Fibroblast of skin of left biceps (primary cell): ENCODE measurements around the gene ATG16L1.

Source experiments
- DNase-seq, 2 experiments: peaks; one replicate each; pipeline ENCODE4 v3.0.0-alpha.2; 2013; ENCODE audit warnings: low read depth in 2 of 2

ATG16L1 gene

DNA sequence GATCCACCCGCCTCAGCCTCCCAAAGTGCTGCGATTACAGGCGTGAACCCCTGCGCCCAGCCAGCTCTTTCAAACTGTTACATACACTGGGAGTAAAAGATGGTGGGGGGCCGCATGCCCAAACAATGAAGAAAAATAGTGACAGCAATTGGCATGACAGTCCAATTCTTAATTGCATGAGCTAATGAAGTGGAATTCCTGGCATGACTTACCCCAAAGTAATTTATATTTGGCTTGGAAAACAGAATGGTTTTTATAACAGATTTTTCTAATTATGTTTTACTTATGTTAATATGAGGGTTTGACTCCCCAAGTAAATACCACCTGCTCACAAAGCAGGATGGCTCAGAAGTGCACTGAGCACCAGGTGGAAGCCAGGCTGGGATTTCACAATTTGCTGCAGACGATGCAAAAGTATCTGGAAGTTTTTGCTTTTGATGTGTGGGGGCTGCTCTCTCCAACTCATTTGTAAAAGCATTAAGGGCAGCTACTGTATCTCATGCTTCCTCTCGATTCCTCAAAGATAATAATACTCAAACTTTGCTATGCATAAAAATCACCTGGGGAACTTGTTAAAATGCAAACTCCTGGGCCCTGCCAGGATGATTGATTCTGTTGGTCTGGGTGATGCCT, 24.0 kb upstream of the ATG16L1 start:
- no peak for DNase-seq

DNA sequence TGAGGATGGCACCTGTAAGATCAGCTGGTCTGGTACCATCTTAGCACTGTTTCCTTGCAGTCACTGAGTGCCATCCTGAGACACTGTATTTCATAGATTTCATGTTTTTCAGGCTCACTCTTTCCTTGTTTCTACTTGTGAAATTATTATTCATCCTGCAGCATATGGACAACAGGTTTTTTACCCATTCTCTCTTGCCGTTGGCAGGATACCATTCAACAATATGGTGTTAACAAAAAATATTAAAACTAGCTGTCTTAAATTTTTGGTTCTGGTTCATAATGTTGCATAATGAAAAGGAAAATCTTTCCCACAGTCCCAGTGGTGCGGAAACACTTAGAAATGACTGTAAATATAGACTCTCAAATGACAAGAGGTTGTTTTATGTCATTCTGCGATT, 23.1 kb upstream of the ATG16L1 start:
- DNase-seq: no peak

DNA sequence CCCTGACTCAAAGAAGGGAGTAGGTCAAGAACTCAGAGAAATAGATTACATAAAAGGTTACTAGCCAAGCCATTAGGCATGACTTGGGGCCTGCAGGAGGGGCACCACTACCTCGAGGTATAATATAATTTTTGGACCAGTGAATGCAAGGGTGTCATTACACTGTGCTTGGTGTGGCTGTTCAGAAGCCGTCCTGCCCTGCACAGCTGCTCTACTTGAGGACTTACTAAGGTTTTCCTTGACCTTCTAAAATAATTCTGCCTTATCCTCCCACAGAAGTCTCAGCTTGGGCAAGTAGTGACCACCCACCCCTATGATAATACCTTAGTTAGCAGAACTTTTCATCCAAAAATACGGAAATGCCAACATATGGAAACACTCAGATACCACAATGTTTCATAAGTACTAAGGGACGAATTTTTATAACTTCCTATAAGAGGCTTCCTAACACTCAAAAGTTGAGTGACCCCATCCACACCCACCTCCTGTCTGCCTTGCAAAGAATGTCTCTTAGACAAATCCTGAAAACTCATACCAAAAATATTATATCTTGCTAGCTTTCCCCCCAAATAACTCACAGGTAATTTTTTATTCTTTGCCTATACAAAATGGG, 17.7 kb upstream of the ATG16L1 start:
- no peak for DNase-seq

DNA sequence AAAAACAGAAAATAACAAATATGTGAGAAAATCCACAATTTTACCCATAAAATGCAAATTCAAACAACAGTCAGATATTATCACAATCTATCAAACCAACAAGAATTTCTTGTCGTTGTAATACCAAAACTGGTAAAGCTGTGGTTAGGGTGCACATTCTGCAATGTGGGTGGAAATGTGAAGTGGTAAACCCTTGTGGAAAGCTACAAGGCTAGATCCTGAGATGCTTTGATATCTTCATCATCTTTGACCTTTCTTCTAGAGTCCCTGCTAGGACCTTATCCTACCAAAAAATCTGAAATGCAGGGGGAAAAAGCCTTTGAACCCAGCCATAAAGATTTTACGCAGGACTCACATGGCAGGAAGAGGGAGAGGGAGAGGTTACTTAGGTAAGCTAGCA, 17.2 kb upstream of the ATG16L1 start:
- DNase-seq: no peak

DNA sequence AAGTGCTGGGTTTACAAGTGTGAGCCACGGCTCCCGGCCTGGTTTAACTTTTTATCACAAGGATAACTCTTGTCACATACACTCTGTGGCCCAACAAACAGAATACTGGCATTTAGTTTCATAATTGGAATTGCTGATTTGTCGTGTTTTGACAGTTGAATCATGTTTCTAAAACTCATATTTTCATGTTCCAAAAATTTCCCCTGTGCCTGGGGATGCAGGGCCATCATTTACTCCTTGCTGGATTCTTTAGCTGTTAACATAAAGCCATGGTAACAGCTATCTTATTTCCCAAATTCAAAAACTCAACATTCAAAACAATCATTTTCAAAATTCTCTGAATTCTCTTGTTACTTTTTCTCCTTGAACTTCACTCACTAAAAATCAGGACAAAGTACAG, 16.5 kb upstream of the ATG16L1 start:
- no peak for DNase-seq

DNA sequence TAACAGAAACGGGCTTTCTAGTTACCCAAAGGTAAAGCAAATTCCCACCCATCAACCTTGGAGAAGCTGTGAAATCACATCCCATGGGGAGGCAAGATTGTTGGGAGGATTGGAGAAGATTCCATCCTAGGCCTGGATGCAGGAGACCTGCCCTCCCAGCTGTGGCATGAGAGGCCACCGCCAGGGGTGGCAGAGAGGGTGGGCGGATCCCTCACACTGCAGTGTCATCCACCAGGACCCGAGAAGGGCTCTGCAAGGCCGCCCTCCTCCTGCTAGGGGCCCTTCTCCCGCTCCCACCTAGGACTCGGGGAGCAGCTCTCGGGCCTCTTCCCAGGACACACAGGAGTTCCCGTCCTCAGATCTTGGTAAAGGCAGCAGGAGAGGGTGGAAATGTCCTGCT, 15.5 kb upstream of the ATG16L1 start:
- DNase-seq: no peak

DNA sequence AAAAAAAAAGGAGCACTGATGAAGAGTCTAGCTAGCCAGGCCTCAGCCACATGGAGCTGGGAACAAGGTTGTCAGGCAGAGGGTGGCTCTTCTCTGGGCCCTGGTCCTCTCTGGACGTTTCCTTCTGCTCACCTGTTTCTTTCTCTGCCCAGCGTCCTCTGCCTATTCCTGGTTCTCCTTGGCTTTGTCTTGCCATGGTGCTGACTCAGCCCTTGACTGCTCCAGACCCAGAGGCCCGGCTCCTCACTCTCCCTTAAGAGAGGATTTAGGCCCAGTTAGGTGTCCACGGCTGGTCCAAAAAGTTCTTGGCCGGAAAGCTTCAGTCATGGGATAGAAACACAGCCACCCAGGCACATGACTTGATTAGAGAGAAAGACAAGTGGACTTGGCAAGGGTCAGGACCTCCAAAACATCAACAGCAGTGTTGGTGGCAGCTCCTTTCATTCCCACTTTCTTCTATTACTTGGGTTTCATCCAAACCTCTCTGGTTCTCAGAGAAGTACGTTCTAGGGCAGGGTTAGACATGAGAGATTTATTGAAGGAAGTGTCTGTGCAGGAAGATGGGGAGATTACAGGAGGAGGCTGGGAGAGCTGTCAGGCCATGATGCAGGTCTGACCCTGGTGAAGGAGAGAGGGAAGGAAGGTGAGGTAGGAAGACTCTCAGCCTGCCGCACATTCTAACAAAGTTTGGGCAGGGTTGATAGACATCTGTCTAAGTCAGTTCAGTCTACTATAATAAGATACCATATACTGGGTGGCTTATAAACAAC, 14.5 kb upstream of the ATG16L1 start:
- no peak for DNase-seq

DNA sequence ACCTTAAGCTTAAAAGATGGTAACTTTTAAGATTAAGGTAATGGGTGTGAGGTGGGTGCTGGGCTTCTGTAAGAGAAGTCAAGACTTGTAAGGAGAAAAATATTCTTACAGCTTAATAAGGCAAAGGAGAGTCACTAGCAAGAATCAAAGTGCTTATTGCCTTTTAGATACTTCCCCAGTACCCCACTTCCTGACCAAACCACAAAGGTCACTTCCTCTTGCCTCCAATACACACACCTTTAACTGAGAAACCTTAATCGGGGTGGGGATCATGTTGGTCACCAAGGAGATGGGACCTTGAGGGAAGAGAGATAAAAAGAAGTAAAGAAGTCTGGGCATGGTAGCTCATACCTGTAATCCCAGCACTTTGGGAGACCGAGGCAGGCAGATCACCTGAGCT, 10.6 kb upstream of the ATG16L1 start:
- DNase-seq: no peak

DNA sequence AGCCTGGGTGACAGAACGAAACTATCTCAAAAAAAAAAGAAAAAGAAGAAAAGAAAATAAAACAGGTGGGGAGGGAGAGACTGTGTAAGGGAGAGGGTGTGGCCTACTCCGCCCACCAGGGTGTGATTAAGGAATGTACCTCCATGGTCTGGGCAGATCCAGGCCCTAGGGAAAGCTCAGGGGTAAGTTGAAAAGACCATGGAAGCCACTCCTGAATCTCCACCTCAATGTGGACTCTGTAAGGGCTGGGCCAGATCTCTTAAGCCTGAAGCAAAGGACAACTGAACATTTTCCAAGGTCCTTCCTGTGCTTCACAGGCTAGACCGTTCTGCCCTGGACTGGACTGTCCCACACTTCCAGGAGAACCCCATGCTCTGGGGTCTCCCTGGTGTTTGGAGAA, 9.7 kb upstream of the ATG16L1 start:
- no peak for DNase-seq

DNA sequence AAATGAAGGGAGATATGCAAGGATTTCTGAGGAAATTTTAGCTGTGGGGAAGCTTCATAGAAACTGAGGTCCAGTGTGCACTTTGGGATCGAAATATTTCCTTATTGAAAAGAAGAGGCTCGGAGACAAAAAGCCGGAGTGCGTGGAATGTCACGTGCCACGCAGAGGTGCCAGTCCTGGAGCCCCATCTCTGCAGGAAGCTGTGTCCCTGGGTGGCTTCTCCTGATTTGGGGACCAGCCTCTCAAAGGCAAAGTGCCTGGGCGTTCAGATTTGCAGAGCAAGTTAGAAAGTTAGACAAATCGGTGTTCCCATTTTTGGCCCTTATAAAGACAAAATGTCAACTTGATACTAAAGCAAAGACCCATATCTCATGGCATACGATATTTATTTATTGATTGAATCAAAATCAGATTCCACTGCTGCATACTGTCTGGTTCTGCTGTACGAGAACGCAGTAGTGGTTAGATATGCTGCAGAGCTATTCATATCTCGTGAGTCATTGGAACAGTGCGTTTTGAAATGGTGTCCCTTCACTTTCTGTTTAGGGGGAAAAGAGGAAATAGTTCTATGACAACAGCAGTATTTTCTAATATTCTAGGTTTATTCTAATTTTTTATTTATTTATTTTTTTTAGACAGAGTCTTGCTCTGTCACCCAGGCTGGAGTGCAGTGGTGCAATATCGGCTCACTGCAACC, 9.1 kb upstream of the ATG16L1 start:
- DNase-seq: no peak

DNA sequence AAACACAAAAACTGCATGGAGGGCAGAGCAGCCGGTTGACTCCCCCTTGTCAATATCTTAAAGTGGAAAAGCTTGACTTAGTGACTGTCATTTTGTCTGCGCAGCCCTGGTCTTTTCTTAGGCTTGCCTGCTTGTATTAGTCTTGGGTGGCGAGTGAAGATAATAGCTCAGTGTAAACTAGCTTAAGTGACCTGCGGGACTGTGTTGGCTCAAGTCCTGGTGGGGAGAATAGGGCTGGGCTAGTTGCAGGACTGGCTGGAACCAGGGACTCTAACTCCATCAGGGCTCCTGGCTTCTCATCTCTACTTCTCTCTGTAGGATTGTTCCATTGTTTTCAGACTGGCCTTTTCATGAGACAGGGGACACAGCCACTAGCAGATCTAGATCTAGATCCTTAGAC, 8.1 kb upstream of the ATG16L1 start:
- DNase-seq: no peak

DNA sequence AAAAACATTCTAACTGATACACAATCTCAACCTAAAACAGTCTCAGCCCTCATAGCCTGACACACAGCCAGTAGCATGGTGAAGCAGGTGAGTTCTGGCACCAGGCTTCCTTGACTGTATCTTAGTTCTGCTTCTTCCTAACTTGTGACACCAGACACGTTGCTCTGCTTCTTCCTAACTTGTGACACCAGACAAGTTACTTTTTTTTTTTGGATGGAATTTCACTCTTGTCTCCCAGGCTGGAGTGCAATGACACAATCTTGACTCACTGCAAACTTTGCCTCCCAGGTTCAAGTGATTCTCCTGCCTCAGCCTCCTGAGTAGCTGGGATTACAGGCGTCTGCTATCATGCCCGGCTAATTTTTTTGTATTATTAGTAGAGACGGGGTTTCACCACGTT, 6.7 kb upstream of the ATG16L1 start:
- DNase-seq: no peak

DNA sequence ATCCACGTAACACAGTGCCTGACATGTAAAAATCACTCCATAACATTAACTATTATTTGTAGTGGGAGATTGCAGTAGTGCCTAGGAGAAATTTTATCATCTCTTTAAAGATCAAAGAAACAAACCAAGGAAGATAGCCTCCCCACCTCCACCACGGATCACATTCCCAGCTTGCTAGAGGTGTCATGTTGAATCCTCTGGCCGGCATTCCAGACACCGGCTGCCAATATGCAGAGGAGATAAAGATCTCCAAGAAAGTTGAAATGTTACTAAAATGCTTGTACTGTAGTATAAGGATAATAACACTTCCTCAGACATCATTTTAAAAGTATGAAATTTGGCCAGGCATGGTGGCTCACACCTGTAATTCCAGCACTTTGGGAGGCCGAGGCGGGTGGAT, 6.1 kb upstream of the ATG16L1 start:
- DNase-seq: no peak

DNA sequence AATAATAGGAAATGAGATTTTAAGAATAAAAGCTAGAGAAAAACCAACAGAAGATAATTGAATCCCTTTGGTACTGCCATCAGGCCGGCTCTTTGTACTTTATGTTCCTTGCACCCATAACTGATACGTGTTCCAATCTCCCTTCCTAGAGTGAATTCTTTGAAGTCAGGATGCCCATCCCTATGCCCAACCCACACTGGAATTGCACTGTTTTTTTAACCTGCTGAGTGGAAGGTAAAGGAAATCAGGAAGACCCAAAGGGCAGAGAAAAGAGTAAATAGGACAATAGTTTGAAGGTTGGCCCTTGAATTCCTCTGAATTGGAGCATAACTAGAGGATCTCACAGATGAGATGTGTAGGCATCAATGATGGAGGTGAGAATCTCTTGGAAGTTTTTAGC, 4.4 kb upstream of the ATG16L1 start:
- no peak for DNase-seq

DNA sequence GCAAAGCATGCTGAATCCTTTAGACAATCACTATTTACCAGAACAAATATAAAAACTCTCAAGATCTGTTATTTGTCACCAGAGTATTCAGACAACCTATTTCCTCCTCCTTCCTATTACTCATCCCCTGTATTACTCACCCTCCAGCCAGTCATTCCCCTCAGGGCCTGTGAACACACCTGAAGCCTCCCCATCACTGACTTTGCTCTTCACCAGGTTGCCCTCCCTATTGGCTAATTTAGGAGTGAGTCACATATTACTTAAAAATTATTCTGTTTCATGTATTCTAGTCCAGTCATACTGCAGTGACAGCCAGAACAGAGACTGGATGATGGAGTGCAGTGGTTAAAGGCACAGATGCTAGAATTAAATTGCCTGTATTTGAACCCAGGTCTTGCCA, 3.7 kb upstream of the ATG16L1 start:
- no peak for DNase-seq

DNA sequence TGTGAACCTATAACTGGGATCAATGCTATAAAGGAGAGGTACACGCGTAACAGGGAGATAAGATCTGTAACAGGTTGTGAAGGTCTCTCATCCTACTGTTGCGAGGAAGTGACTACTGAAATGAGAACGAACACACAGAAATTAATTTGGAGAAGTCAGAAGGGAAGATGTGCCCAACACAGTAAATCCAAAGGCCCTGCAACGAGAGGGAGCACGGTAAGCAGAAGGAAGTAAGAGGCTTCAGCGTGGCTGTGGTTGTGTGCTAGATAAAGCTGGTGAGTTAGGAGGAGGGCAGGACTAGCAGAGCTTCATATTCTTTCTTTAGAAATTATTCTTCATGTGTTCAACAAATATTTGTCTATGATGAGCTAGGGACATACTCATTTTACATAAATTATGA, 2.5 kb upstream of the ATG16L1 start:
- no peak for DNase-seq

DNA sequence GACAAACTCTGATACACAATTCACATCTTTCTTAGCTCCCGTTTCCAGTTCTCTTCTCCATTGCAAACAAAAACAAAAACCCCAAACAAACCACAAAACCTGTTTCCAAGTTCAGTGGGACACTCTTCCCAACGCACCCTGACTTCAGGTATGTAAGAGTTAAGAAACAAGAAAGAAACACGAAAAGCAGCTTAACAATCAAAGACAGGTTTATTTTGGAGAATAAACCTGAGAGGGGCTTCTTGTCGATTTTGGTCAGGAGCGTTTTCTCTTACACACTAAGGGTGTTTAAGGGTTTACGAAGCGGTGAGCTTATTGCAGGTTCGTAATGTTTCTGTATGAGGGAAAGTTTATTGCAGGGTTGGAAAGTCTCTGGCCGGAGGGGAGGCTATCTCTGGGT, 905 bp upstream of the ATG16L1 start:
- no peak for DNase-seq

DNA sequence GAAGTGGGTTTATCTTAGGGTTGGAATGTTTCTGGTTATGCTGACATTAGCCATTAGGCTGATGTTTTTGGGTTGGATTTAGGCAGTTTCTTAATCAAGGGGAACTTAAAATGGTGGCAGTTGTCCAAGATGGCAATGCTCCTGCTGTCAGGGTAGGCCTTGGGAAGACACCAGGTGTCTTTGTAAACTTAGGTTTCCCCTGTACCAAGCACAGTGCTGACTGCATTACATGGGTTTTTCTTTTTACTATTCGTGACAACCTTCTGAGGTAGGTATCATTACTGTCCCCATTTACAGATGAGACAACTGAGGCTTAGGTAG, 528 bp upstream of the ATG16L1 start:
- DNase-seq: no peak

DNA sequence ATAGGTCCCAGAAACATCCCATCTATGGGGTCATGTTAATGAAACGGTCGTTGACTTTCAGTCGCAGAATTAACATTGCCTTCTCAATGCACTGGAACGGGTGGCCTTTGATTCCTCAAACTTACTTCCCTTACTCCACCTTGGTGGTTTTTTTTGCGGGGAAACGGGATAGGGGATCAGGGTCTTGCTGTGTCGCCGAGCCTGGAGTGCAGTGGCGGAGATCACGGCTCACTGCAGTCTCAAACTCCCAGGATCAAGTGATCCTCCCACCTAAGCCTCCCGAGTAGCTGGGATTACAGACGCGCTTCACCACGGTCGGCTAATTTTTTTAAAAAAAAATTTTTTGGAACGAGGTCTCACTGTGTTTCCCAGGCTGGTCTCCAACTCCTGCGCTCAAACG, 754 bp downstream of the ATG16L1 start:
- no peak for DNase-seq

DNA sequence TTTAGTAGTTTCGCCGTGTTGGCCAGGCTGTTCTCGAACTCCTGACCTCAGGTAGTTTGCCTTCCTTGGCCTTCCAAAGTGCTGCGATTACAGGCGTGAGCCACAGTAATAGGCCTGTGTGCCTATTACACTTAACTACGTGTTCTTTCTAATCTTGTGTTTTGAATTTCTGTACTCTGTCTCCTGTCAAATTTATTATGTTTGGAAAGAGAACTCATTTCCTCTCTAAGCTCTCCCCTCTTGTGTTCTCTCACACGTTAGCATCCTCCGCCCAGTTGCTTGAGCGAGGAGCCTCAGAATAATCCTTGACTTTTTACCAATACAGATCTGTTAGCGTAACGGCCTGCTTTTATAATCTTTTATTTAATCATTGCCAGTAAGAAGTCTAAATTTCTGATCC, 3.7 kb downstream of the ATG16L1 start:
- DNase-seq: no peak

DNA sequence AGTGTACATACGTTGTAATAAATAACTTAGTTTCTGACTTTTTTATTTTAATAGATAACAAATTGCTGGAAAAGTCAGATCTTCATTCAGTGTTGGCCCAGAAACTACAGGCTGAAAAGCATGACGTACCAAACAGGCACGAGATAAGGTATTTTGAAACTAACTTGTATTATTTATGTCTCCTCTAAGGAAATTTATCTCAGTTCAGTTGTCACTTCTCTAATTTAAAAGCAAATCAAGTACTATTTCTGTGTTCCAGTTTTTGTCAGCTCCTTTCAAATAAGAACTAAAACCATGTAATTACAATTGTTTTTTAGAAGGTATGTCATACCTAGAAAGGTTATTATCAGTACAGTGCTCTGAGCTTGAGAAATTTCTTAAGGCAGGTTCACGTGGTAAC, 4.6 kb downstream of the ATG16L1 start:
- no peak for DNase-seq

DNA sequence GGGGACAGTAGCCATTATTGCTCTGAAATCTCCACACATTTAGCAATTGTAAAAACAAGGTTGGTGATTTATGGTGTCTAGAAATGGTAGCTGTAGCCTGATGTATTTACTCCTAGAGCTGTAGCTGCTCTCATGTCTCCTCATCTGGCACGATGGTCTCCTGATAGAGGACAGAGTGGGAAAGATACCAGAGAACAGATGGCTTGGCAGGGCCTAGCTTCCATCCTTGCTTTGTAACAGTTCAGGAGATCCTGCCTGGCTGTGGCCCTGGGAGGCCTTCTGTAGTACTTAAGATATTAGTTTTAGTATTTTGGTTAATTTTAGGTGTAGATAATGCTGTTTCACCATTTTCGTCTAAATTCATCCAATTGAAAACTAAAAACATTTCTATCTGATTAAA, 6.7 kb downstream of the ATG16L1 start:
- DNase-seq: no peak

DNA sequence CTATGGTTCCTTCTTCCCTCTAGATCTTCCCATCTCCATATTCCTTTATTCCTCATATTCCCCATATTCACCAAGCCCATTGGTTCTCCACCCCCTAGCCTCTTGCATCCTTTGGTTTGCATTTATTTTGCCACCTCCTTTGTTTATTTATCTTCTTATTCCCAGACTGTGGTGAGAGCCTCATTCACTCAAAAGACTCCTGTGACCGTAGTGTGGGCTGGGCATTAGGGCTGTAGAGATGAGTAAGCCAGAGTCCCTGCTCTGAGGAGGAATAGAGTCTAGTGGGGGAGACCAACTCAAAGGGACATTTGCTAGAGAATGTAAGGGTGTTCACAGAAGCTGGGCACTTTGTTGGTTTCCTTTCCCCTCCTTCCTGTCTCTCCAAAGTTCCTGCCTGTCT, 8.3 kb downstream of the ATG16L1 start:
- no peak for DNase-seq
